ENCODE data around the gene S1PR2.
"Not testable (repeated sequence)": the region's sequence is repeated elsewhere in the genome, so short reads cannot be mapped to it uniquely, and the experiment has no call there.

S1PR2 gene

DNA sequence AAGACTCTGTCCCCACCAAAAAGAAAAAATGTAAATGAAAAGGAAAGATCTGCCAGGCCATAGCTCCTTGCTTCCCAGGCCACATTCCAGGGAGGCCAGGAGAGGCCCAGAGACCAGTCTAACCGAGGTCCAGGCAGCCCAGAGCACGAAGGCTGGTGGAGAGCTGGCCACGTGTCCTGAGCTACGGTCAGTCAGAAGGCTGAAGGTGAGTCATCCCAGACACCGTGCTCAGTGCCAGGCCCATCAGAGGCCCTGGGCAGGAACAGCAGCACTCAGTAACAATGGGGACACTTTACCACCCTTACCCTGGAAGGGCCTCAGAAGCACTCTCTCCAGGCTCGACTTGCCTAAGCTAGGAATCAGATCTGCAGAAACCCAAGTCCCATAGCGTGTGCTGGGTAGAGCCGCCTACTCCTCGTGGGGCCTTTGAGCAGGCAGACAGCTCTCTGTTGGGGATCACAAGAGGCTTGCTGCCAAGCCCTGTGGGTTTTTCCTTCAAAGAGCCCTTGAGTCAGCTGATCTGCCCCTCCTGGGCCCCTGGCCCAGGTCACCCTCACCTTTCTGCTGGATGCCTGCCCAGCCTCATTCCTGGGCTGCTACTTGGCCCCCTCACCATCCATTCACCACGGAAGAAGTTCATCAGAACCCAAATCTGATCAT, 24.8 kb downstream of the S1PR2 start:
- no peak for DNase-seq (ENCODE audit: low read depth)
- H3K4me3 ChIP-seq (ENCODE audit: control insufficient read depth, low read depth, low read length), result no peak overlapping the region
- TF ChIP-seq, protein P1, sequence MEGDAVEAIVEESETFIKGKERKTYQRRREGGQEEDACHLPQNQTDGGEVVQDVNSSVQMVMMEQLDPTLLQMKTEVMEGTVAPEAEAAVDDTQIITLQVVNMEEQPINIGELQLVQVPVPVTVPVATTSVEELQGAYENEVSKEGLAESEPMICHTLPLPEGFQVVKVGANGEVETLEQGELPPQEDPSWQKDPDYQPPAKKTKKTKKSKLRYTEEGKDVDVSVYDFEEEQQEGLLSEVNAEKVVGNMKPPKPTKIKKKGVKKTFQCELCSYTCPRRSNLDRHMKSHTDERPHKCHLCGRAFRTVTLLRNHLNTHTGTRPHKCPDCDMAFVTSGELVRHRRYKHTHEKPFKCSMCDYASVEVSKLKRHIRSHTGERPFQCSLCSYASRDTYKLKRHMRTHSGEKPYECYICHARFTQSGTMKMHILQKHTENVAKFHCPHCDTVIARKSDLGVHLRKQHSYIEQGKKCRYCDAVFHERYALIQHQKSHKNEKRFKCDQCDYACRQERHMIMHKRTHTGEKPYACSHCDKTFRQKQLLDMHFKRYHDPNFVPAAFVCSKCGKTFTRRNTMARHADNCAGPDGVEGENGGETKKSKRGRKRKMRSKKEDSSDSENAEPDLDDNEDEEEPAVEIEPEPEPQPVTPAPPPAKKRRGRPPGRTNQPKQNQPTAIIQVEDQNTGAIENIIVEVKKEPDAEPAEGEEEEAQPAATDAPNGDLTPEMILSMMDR (IDR thresholded peaks at IDR 0.05; ENCODE audit: control insufficient read depth, insufficient read depth, low read depth, low read length, missing control alignments), result no peak

DNA sequence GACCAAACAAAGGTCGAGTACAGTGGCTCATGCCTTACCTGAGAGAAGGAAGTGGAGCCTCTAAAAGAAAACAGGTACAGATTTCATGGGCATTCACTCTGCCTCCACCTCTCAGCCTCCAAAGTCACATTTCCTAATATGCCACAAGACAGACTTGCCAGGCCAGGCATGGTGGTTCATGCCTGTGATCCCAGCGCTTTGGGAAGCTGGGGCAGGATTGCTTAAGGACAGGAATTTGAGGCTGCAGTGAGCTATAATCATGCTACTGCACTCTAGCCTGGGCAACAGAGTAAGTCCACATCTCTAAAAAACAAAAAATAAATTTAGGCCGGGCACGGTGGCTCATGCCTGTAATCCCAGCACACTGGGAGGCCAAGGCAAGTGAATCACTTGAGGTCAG, 25.5 kb downstream of the S1PR2 start:
- TF ChIP-seq, protein P1 (IDR thresholded peaks at IDR 0.05; ENCODE audit: control insufficient read depth, insufficient read depth, low read depth, low read length, missing control alignments), result no peak
- no peak for DNase-seq (ENCODE audit: low read depth)
- H3K4me3 ChIP-seq (ENCODE audit: control insufficient read depth, low read depth, low read length), result no peak overlapping the region

DNA sequence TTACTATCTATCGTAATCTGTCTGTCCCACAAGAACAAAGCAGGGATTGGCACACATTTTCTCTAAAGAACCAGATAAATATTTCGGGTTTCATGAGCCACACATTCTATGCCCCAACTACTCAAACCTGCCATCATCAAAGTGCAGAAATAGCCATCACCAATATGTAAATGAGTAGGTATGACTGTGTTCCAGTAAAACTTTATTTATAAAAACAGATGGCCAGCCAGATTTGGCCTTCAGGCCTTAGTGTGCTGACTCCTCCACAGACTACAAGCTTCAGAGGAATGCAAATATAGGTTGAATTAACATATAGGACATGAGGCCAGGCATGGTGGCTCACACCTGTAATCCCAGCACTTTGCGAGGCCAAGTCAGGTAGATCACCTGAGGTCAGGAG, 27.4 kb downstream of the S1PR2 start:
- no peak overlapping the region for H3K4me3 ChIP-seq (ENCODE audit: control insufficient read depth, low read depth, low read length)

DNA sequence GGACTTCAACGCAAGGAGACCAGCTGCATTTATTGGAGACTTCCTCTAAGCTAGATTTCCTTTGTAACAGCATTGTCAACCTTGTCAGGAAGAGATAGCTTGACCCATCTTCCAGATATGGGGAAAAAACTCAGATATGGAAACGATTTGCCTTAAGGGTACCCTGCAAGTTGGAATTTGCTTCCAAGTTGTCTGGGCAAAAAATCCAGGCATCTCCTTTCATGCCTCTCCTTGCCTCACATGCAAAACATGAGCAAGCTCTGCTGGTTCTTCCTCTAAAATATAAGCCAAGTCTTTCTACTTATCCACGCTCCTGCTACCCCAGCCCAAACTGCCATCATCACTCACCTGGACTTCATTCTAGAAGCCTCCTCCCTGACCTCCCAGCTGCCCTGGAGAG, 30.0 kb downstream of the S1PR2 start:
- DNase-seq (ENCODE audit: low read depth), result no peak
- TF ChIP-seq, protein P1 (IDR thresholded peaks at IDR 0.05; ENCODE audit: control insufficient read depth, insufficient read depth, low read depth, low read length, missing control alignments), result no peak

More for the DNA sequence above, 27.4 kb downstream of the S1PR2 start:
- TF ChIP-seq, protein P1 (IDR thresholded peaks at IDR 0.05; ENCODE audit: control insufficient read depth, insufficient read depth, low read depth, low read length, missing control alignments), result no peak
- DNase-seq (ENCODE audit: low read depth), result no peak

DNA sequence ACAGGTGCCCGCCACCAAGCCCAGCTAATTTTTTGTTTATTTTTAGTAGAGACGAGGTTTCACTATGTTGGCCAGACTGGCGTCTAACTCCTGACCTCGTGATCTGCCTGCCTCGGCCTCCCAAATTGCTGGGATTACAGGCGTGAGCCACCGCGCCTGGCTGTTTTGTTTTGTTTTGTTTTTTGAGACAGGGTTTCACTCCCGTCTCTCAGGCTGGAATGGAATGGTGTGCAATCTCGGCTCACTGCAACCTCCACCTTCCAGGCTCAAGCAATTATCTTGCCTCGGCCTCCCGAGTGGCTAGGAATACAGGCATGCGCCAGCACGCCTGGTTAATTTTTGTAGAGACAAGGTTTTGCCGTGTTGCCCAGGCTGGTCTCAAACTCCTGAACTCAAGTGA, 31.0 kb downstream of the S1PR2 start:
- not testable (repeated sequence) for DNase-seq (ENCODE audit: low read depth); H3K4me3 ChIP-seq (ENCODE audit: control insufficient read depth, low read depth, low read length)

More for the DNA sequence above, 30.0 kb downstream of the S1PR2 start:
- H3K4me3 ChIP-seq (ENCODE audit: control insufficient read depth, low read depth, low read length), result no peak overlapping the region

DNA sequence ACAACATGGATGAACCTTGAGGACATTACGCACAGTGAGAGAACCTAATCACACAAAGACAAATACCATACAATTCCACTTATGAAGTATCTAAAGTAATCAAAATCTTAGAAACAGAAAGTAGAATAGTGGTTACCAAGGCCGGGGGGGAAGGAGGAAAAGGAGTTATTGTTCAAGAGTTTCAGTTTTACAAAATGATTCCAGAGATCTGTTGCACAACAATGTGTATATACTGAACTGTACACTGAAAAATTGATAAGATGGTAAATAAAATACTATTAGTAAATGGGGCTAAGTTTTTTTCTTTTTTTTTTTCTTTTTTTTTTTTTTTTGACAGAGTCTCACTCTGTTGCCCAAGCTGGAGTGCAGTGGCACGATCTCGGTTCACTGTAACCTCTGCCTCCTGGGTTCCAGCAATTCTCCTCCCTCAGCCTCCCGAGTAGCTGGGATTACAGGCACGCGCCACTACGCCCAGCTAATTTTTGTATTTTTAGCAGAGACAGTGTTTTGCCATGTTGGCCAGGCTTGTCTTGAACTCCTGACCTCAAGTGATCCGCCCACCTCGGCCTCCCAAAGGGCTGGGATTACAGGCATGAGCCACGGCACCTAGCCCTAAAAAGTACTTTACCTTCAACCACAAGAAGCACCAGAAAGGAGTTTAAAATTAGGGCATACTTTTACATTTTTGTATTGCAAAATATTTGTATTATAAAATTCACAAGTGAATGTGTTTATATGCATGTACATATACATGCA, 32.1 kb downstream of the S1PR2 start:
- not testable (repeated sequence) for H3K4me3 ChIP-seq (ENCODE audit: control insufficient read depth, low read depth, low read length)

DNA sequence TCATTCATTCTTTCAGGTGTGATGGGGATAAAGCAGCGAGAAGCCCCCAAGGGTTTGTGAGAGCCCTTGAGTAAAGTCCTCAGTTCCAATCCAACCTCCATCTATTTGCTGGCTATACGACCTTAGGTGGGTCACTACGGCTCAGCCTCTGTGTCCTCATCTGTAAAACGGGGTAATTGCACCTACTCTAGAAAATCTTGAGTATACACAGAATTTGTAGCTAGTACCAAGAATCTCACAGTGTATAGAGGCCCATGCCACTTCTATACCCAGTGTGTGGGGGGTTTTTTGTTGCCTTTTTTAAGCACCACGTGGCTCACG, 36.0 kb downstream of the S1PR2 start:
- TF ChIP-seq, protein P1 (IDR thresholded peaks at IDR 0.05; ENCODE audit: control insufficient read depth, insufficient read depth, low read depth, low read length, missing control alignments), result no peak
- DNase-seq (ENCODE audit: low read depth), result no peak
- H3K4me3 ChIP-seq (ENCODE audit: control insufficient read depth, low read depth, low read length), result peak overlapping the region; percentile 73

More for the DNA sequence above, 32.1 kb downstream of the S1PR2 start:
- DNase-seq (ENCODE audit: low read depth), result not testable (repeated sequence)
